Hepatocyte (in vitro differentiated cells): Measurements from ENCODE around the gene HDAC3.

Experiments
- EZH2 ChIP-seq: fragments of 200-600 bp; sonication (generic); IDR thresholded peaks from 2 replicates; pipeline ENCODE4 v1.6.1; 2016; ENCODE audit warnings: antibody characterized with exemption, mild to moderate bottlenecking, borderline replicate concordance
- TF ChIP-seq, protein P1 (sequence below): fragments of 200-600 bp; sonication (generic); IDR thresholded peaks from 2 replicates; pipeline ENCODE4 v1.5.1; 2016; ENCODE audit warnings: antibody characterized with exemption, mild to moderate bottlenecking; ENCODE audit not compliant: poor library complexity

DNA sequence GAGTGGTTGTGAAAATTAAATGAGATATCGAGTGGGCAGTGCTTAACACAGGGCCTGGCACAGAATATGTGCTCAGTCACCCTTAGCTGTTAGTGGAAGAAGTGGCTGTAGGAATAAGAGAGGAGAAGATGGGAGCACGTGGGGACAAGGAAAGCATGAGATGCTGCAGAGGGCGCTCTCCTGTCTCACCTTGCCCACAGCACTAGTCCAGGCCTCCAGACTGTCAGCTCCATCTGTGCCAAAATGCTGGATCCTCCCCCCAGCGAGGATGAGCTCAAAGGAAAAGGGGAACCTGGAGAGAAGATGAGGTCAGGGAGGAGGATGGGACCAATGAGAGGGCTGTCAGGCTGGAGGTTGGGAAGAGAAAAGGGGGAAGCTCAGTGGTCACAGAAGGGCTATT, 32.9 kb upstream of the HDAC3 start:
- TF ChIP-seq, protein P1, sequence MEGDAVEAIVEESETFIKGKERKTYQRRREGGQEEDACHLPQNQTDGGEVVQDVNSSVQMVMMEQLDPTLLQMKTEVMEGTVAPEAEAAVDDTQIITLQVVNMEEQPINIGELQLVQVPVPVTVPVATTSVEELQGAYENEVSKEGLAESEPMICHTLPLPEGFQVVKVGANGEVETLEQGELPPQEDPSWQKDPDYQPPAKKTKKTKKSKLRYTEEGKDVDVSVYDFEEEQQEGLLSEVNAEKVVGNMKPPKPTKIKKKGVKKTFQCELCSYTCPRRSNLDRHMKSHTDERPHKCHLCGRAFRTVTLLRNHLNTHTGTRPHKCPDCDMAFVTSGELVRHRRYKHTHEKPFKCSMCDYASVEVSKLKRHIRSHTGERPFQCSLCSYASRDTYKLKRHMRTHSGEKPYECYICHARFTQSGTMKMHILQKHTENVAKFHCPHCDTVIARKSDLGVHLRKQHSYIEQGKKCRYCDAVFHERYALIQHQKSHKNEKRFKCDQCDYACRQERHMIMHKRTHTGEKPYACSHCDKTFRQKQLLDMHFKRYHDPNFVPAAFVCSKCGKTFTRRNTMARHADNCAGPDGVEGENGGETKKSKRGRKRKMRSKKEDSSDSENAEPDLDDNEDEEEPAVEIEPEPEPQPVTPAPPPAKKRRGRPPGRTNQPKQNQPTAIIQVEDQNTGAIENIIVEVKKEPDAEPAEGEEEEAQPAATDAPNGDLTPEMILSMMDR: no peak
- no peak for TF ChIP-seq EZH2
